Keratinocyte (primary cell): ENCODE data around the gene UBLCP1.

Experiments used
- CTCF ChIP-seq, 3 experiments: IDR thresholded peaks in 1 of 3; conservative IDR thresholded peaks in 1 of 3; optimal IDR thresholded peaks in 1 of 3; 2 replicates in 2 of 3; 3 replicates in 1 of 3; pipeline versions ENCODE3 to v1.5.1; 2011; ENCODE audit warnings: low read length in 3 of 3, mild to moderate bottlenecking in 3 of 3, moderate library complexity in 2 of 3, control low read depth in 1 of 3, inconsistent platforms in 1 of 3; ENCODE audit not compliant: insufficient read depth in 2 of 3; ENCODE audit errors: extremely low read depth in 1 of 3
- EZH2 ChIP-seq: IDR thresholded peaks from one replicate; pipeline ENCODE4 v1.6.1; 2012; ENCODE audit warnings: inconsistent platforms, mild to moderate bottlenecking, low read length, moderate library complexity

DNA sequence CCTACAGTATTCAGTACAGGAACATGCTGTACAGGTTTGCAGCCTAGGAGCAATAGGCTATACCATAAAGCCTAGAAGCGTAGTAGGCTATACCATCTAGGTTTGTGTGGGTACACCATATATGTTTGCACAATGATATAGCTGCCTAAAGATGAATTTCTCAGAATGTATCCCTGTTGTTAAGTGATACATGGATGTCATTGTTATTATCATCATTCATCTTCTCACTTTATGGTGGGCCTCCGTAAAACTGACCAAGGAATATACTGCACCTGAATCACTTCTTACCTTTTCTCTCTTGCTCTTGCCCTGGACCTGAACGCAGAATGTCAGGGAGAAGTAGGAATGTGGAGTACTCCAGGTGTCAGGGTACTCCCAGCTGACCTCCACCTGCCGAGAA is 55.4 kb downstream of the UBLCP1 start:
- TF ChIP-seq EZH2 = no peak
- TF ChIP-seq CTCF (optimal IDR thresholded peaks at IDR 0.05 in 1 of 3, IDR thresholded peaks at IDR 0.05 in 1 of 3, conservative IDR thresholded peaks at IDR 0.05 in 1 of 3; ENCODE audit: extremely low read depth in 1 of 3, insufficient read depth in 2 of 3, low read length in 3 of 3) = no peak
